Gastroesophageal sphincter (tissue), 3 donors: ENCODE measurements around the gene TAF3.
"Not testable (repeated sequence)": the region's sequence is repeated elsewhere in the genome, so short reads cannot be mapped to it uniquely, and the experiment has no call there.

Experiments
- CTCF ChIP-seq, 4 experiments: fragments of 200-600 bp in 2 of 4; fragments of 450-650 bp in 2 of 4; sonication (generic) in 1 of 4; IDR thresholded peaks; one replicate each; pipeline ENCODE4 v1.5.1; 2017 to 2019; ENCODE audit warnings: antibody characterized with exemption in 4 of 4, mild to moderate bottlenecking in 2 of 4, moderate library complexity in 2 of 4
- EP300 ChIP-seq: sonication (generic); formaldehyde crosslinking; IDR thresholded peaks from one replicate; pipeline ENCODE4 v1.6.1; 2017; ENCODE audit warnings: antibody characterized with exemption, mild to moderate bottlenecking
- POLR2AphosphoS5 ChIP-seq: sonication (generic); formaldehyde crosslinking; IDR thresholded peaks from one replicate; pipeline ENCODE4 v1.6.1; 2017; ENCODE audit warnings: antibody characterized with exemption

GRCh38 chr10:7811743-7812142, 6.6 kb upstream of the TAF3 start:
- TF ChIP-seq CTCF (IDR thresholded peaks at IDR 0.05); POLR2AphosphoS5; EP300: not testable (repeated sequence)
